SH-SY5Y (cell line): ENCODE measurements around the gene EFCAB5.

Experiments
- GATA2 ChIP-seq: IDR thresholded peaks from 2 replicates; pipeline ENCODE4 v1.6.1; 2011; ENCODE audit warnings: mild to moderate bottlenecking, low read depth, low read length
- GATA3 ChIP-seq: IDR thresholded peaks from 2 replicates; pipeline ENCODE4 v1.6.1; 2011; ENCODE audit warnings: low read depth, mild to moderate bottlenecking, low read length, moderate library complexity

DNA sequence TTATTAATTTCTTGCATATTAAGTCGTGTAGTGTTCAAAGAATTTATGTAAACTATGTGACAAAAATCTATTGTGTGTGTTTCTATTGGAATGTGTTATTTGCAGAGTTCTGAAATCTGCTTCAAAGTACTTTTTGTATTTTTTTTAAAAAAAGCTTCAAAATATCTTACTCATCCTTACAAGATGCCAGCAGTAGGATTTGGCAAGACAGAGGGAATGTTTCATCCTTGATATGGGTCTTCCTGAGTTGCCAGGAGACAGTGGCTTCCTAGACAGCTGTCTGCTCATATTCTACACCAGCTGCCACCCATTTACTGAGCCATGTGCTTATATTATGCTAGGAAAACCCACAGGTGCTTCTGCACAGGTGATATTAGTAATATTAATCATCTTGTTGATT, 36.4 kb downstream of the EFCAB5 start:
- TF ChIP-seq GATA2, result no peak
- no peak for TF ChIP-seq GATA3
